T follicular helper cell (primary cell): Measurements from ENCODE around the gene CDC42BPB.
"Not testable (repeated sequence)": the region's sequence is repeated elsewhere in the genome, so short reads cannot be mapped to it uniquely, and the experiment has no call there.

ENCODE experiments used
- DNase-seq: peaks from one replicate; pipeline ENCODE4 v3.0.0-alpha.2; 2020; ENCODE audit warnings: low read depth

Gene CDC42BPB

DNA sequence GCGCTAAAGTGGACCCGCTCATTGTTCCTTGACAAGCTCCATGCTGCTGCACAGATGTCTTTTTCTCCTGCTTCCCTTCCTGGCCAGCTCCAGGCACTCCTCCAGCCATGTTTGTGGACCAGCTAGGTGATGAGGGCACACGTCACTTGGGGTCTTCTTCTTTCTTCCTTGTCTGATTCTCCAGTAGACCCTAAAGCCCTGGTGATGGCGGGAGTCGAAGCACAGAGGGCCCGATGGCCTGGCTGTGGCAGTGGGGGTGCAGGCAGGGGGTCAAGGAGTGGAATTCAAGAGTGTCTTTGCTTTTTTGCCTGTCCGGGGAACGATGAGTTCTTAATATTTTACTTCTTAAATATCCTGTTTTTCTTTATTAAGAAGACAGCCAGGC is 157.8 kb downstream of the CDC42BPB start:
- no peak for DNase-seq

DNA sequence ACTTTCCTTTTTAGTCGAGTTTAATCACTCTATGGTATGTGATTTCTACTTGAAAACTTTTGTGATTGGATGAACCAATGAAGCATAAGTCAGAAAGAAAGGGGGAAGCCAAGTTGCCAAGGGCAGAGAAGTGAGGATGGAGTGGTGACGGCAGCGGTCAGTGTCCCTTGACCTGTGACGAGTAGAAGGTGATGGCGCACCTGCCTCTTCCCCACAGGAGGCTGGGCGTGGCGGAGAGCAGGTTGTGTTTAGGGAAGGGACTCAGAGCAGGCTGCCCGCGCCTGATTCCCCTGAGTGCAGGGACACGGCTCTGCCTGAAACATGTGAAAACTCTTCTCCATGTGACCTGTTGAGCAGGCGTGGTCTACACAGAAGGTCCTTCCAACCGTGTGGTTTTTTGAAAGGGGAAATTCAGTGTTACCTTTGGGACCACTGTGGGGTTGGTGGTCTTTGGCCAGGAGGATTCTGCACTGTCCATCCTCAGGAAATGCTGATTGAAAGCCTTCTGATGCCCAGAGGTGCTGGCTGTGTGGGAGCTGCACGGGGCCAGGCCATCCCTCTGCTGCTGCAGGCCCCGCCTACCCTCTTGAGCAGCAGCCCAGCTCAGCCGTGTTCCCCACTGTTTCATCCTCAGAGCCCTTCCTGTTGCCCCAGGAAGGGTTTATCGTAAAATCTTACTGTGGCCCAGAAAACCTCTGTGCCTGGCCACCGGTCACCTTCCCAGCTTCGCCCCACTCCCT is 158.4 kb downstream of the CDC42BPB start:
- DNase-seq: no peak

DNA sequence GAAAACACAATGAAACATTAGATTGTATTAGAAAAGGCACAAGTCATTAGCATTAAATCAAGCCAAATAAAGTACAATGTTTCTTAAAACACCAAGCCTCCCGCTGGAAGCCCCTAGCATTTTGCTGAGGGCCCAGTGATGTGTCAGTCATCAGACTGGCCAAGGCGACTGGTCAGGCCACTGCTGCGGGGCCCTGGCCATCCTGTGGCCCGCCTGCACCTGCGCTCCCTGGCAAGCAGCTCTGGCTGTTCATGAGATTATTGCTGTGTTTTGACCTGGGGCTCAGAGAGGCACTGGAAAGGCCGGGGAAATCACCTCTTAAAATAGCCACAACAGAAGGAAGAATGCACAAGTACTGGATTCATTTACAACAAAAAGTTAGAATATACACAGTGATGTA is 159.1 kb downstream of the CDC42BPB start:
- no peak for DNase-seq

DNA sequence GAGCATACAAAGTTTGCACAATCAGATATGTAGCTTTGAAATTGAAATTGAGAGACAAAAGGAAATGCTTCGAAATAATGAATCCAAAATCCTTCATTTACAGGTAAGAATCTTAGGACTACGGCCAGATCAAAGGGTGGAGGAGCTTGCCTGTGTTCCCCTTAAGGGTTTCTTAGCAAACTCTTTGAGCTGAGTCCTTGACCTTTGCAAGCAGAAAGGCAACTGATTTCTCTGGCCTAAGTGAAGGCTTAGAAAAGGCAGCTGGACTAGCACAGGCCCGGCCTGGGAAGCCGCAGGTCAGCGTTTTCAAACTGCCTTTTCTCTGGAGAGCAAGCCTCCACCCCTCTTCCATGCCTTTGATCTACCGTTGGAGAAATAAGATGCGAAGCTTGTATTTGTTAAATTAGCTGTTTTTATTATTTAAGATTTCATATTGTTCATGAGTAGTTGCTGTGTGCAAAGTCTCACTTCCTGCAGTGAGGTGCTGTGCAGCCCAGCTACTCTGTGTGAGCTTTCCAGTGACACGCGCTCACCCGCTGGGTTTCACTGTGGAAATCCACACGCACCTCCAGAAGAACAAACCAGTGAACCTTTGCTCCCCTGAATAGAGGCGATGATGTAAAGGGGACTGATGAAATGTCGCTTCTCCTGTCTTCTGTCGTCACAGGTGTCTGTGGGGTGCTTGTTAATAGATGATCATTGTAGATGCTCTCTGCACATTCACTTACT is 159.9 kb downstream of the CDC42BPB start:
- no peak for DNase-seq

DNA sequence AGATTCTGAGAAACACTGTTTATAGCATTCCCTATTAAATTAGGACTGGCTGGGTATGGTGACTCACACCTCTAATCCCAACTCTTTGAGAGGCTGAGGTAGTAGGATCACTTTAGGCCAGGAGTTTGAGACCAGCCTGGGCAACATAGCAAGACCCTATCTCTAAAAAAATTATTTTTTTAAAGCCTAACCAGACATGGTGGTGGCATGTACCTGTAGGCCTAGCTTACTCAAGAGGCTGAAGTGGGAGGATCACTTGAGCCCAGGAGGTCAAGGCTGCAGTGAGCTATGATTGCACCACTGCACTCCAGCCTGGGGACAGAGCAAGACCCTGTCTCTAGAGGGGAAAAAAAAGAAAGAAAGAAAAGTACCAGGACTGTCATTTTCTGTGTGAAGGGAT is 160.6 kb downstream of the CDC42BPB start:
- not testable (repeated sequence) for DNase-seq

DNA sequence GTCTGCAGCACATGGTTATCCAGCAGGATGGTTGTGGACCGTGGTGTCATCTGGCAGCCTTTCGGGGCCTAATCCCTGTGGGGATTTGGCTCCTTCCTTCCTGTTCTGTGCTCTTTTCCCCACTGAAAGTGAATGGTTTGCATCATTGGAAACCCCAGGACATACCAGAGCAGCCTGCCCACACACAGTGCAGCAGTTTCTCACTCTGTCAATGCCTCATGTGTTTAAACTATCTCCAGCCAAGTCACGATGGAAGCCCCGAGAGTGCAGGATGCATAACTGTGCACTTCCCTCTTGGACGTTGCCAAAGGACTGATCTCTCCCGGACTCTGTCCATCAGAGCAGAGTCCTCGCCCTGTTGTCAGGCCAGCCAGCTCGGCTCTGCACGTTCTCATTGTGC is 163.9 kb downstream of the CDC42BPB start:
- no peak for DNase-seq

DNA sequence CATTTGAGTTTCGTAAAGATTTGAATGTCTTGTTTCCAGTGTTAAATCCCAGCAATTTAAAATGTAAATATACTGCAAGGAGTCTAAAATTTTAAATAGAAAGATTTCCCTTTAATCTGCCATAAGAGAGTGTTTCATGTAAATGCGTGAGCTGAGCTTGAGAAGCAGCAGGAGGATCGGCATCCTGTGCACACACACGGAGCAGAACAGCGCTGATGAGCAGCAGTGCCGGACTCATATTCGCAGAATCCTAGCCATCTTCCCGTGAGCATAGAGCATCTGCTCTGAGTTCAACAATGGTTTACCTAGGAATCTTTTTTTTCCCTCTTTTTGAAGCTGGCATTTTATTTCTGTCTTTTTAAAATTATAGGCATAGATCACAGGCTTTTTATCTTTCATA is 164.7 kb downstream of the CDC42BPB start:
- DNase-seq: no peak

DNA sequence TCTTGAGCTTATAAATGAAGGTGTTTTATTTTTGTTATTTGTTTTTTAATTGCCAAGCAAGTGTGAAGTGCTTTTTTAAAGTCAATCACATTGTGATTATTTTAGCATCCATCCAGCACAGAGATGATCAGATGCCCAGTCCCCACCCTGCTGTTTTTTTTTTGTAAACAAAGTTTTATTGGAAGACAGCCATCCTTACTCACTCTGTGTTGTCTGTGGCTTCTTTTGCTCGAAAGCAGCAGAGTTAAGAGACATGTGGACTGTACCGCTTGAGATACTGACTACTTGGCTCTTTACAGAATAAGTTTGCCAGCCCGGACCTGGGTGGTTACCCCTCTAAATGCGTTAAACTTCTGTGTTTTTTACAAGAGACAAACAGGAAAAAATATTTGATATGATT is 165.8 kb downstream of the CDC42BPB start:
- no peak for DNase-seq

DNA sequence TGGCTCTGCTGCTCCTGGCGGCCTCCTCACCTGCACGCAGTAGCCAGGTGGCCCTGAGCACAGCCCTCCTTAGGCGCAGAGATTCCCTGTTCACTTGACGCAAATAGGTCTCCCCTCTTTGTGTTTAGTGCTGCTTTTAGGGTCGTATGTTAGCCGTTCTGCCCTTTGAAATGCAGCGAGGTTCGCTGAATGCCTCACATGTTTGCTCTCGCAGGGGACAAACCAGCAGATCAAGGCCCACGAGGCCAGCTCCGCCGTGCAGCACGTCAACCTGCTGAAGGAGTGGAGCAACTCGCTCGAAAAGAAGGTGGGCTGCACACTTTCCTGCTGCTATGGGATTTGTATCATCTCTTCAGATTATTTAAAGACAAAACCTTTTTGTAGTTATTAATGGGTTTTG is 166.2 kb downstream of the CDC42BPB start:
- no peak for DNase-seq

DNA sequence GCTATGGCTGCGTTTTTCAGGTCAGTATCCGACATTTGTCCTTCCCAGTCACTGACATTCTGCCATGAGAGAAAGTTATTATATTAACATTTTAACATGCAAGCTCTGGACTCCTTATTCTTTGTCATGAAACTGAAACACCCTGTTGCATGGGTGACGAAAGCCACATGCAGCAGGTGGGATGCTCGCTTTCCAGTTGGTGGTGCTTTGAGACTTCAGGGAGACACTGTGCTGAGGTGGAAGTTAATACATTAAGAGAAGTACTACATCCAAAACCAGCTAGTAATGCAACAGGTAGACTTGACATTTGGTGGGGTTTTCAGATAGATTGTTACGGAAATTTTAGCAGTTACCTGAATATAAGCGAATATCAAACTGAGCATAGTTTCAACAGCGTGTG is 167.7 kb downstream of the CDC42BPB start:
- no peak for DNase-seq

DNA sequence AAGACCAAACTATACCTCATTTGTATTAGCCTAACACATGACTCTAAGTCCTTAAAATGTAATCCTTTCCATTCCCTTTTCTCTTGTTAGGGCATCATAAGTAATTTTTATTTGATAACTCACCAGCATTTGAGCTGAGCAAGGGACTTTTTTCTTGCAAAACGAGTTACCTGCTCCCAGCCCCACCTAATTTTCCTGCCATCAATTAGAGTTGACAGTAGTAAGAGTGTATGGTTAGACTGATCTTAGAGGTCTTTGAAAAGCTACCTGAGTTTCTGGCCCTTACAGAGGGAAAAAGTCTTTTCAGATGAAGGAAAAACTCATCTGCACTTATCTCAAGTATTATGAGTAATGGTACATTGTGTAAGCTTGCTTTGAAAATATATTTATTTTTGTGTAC is 168.6 kb downstream of the CDC42BPB start:
- no peak for DNase-seq

DNA sequence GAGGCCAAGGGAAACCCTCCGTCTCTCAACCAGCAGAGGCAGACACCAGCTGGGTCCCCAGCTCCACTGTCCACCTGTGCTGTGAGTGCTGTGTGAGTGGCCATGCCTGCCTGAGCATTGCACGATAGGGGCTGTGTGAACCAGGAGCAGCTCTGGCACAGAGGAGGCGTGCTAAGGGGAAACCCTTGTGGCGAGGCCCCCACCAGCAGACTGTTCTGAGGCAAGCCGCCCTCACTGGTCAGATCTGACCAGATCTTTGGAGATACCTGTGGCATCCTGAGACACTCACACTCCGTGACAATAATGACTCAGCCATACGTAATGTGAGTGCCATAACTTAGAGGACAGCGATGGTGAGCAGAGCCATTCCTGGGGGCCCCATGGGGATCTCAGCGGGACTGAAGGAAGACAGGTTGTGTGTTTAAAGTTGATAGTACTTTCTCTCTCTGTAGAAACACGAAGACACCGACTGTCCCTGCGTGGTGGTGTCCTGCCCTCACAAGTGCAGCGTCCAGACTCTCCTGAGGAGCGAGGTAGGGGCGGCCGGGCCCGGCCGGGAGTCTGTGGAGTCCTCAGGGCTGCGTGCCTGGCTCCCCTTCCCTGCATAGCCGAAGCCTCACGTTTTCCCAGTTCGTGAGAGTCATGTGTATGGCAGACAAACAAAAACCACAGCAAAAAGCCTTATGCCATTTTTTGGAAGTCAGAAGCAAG is 171.5 kb downstream of the CDC42BPB start:
- DNase-seq: no peak

DNA sequence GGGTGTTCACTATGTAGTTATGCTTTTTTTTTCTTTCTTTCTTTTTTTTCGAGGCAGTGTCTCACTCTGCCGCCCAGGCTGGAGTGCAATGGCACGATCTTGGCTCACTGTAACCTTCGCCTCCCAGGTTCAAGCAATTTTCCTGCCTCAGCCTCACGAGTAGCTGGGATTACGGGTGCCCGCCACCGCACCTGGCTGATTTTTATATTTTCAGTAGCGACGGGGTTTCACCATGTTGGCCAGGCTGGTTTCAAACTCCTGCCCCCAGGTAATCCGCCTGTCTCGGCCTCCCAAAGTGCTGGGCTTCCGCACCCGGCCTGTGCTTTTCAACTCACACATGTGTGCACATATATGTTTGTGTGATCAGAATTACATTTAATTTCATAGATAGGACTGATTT is 173.8 kb downstream of the CDC42BPB start:
- no peak for DNase-seq

DNA sequence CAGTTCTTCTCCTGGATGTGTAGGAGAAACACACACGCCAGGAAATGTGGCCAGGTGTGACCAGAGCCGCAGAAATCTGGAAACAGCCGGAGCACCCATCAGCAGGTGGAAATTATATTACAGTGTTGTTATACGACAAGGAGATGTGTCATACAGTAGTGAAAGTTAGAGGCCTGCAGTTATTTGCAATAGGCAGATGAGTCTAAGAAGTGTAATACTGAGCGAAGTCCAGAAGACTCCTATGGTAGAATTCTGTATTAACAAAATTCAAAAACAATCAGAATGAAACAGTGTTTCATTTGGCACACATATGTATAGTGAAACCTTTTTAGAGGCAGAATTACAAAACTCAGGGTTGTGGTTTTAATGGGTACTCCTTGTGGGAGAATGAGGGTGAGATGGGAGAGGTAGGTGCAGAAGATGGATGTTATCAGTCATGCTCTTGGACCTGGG is 174.2 kb downstream of the CDC42BPB start:
- DNase-seq: no peak
